HG03045 (cell line): ENCODE measurements around the gene MMP11.

Experiments
- ATAC-seq: cut with Tn5 transposase; IDR thresholded peaks from one replicate; pipeline ENCODE4 v1.9.1; 2021; ENCODE audit warnings: mild to moderate bottlenecking, moderate library complexity; ENCODE audit not compliant: unreplicated experiment

The MMP11 gene

GRCh38 chr22:23800297-23801237 is 27.9 kb downstream of the MMP11 start:
- no peak for ATAC-seq

GRCh38 chr22:23801238-23801821 is 28.7 kb downstream of the MMP11 start:
- no peak for ATAC-seq

GRCh38 chr22:23801886-23802377 is 29.3 kb downstream of the MMP11 start:
- no peak for ATAC-seq

GRCh38 chr22:23803001-23803819 is 30.6 kb downstream of the MMP11 start:
- no peak for ATAC-seq

GRCh38 chr22:23804781-23805291 is 32.2 kb downstream of the MMP11 start:
- ATAC-seq: no peak

- no peak for ATAC-seq
Observed at GRCh38 chr22:23806837-23807236, 34.2 kb downstream of the MMP11 start.

- ATAC-seq: no peak
Observed at GRCh38 chr22:23812378-23812777, 39.7 kb downstream of the MMP11 start.

GRCh38 chr22:23815541-23816155 is 43.0 kb downstream of the MMP11 start:
- ATAC-seq: no peak

GRCh38 chr22:23816156-23816976 is 43.7 kb downstream of the MMP11 start:
- no peak for ATAC-seq

- ATAC-seq: no peak
Observed at GRCh38 chr22:23817146-23817545, 44.5 kb downstream of the MMP11 start.

GRCh38 chr22:23818541-23818940 is 45.9 kb downstream of the MMP11 start:
- no peak for ATAC-seq

- no peak for ATAC-seq
Observed at GRCh38 chr22:23820748-23821211, 48.1 kb downstream of the MMP11 start.

GRCh38 chr22:23822101-23822671 is 49.5 kb downstream of the MMP11 start:
- ATAC-seq: no peak

- ATAC-seq: no peak
Observed at GRCh38 chr22:23823331-23823791, 50.7 kb downstream of the MMP11 start.

GRCh38 chr22:23824476-23825245 is 52.0 kb downstream of the MMP11 start:
- no peak for ATAC-seq

- ATAC-seq: no peak
Observed at GRCh38 chr22:23825246-23825905, 52.7 kb downstream of the MMP11 start.

GRCh38 chr22:23826510-23827350 is 54.1 kb downstream of the MMP11 start:
- ATAC-seq: no peak
